ENCODE measurements around the gene ZSCAN4.

ZSCAN4 gene

GRCh38 chr19:57655443-57655842 is 13.3 kb upstream of the ZSCAN4 start:
- no peak for DNase-seq (ENCODE audit: low spot score)
- in situ Hi-C loops (cut with MboI; ENCODE audit: low pct_unique_long_range_greater_than_20kb, low sequenced_read_pairs, unreplicated experiment): no loop called here
- no peak for TF ChIP-seq CTCF (IDR thresholded peaks at IDR 0.05; ENCODE audit: extremely low read depth, insufficient read depth, missing control alignments)

GRCh38 chr19:57656346-57656745 is 12.4 kb upstream of the ZSCAN4 start:
- in situ Hi-C loops (cut with MboI; ENCODE audit: low pct_unique_long_range_greater_than_20kb, low sequenced_read_pairs, unreplicated experiment): no loop called here
- no peak for DNase-seq (ENCODE audit: low spot score)

GRCh38 chr19:57664269-57665127 is 4.2 kb upstream of the ZSCAN4 start:
- in situ Hi-C loops (cut with MboI; ENCODE audit: low pct_unique_long_range_greater_than_20kb, low sequenced_read_pairs, unreplicated experiment): no loop called here
- DNase-seq (ENCODE audit: low spot score): peak; percentile 42
- TF ChIP-seq CTCF (IDR thresholded peaks at IDR 0.05; ENCODE audit: extremely low read depth, insufficient read depth, missing control alignments): no peak

More at GRCh38 chr19:57656346-57656745, 12.4 kb upstream of the ZSCAN4 start:
- no peak for TF ChIP-seq CTCF (IDR thresholded peaks at IDR 0.05; ENCODE audit: extremely low read depth, insufficient read depth, missing control alignments)

- TF ChIP-seq CTCF (IDR thresholded peaks at IDR 0.05; ENCODE audit: extremely low read depth, insufficient read depth, missing control alignments): no peak
- in situ Hi-C loops (cut with MboI; ENCODE audit: low pct_unique_long_range_greater_than_20kb, low sequenced_read_pairs, unreplicated experiment): no loop called here
- DNase-seq (ENCODE audit: low spot score): no peak
These were observed 3.4 kb upstream of the ZSCAN4 start for GRCh38 chr19:57665261-57665806.

GRCh38 chr19:57667228-57667627 is 1.5 kb upstream of the ZSCAN4 start:
- no peak for DNase-seq (ENCODE audit: low spot score)
- in situ Hi-C loops (cut with MboI; ENCODE audit: low pct_unique_long_range_greater_than_20kb, low sequenced_read_pairs, unreplicated experiment): no loop called here
- TF ChIP-seq CTCF (IDR thresholded peaks at IDR 0.05; ENCODE audit: extremely low read depth, insufficient read depth, missing control alignments): no peak

GRCh38 chr19:57671124-57671895 is 2.6 kb downstream of the ZSCAN4 start:
- DNase-seq (ENCODE audit: low spot score): no peak
- no peak for TF ChIP-seq CTCF (IDR thresholded peaks at IDR 0.05; ENCODE audit: extremely low read depth, insufficient read depth, missing control alignments)
- in situ Hi-C loops (cut with MboI; ENCODE audit: low pct_unique_long_range_greater_than_20kb, low sequenced_read_pairs, unreplicated experiment): no loop called here
